HepG2 (cell line): Measurements from ENCODE around the gene OR4D5. TPM values are rescaled to one million over a fixed set of nuclear protein-coding genes. Genes with fewer than 3 reads are reported as not detected.

ENCODE experiments used
- ATAC-seq: fragments of 200-7000 bp; cut with Tn5 transposase; 3 replicates; pipeline ENCODE4 v1.9.1; 2020; ENCODE audit warnings: mild to moderate bottlenecking, moderate library complexity
- BruUV-seq: library from RNA; stranded (reverse); fragments of 400-500 nt; replicated peaks from 2 replicates; lab custom pipeline; 2021; lab: Mats Ljungman, UMichigan
- CTCF ChIA-PET: fragments of 300-600 bp; formaldehyde crosslinking; extraction: SDS; loops from one replicate; lab custom pipeline; 2021; ENCODE audit warnings: low total read pairs, inconsistent platforms, low intra/inter-chr PET ratio; lab: Yijun Ruan, JAX
- POLR2A ChIA-PET: fragments of 350-600 bp; sonication (Branson Sonifier 250); formaldehyde crosslinking; loops from one replicate; lab custom pipeline; 2020; ENCODE audit warnings: antibody characterized with exemption, inconsistent platforms; lab: Yijun Ruan, JAX
- DNase-seq: peaks from one replicate; pipeline ENCODE4 v3.0.0-alpha.2; 2015; ENCODE audit warnings: low spot score
- FAIRE-seq: peaks from 3 replicates; lab custom pipeline; 2011; peaks lifted over from hg19 to GRCh38; lab: Jason Lieb, UNC
- H2AFZ ChIP-seq: one replicate; pipeline ENCODE4 v1.6.1; 2011; ENCODE audit warnings: low read length, inconsistent platforms
- H3K27ac ChIP-seq: fragments of 300-600 bp; 3 replicates; pipeline ENCODE4 v1.8.0; 2011; ENCODE audit warnings: mixed run types, mild to moderate bottlenecking, mixed read lengths, low read length, inconsistent platforms; ENCODE audit not compliant: insufficient read depth; ENCODE audit errors: extremely low read length
- H3K27me3 ChIP-seq, 2 experiments: fragments of 200-600 bp in 1 of 2; 2 replicates in 1 of 2; 3 replicates in 1 of 2; pipeline versions ENCODE4 v1.6.0 to v1.8.0; 2011; ENCODE audit warnings: low read length in 2 of 2, mild to moderate bottlenecking in 2 of 2, moderate library complexity in 2 of 2, inconsistent platforms in 1 of 2; ENCODE audit not compliant: insufficient read depth in 2 of 2, control insufficient read depth in 1 of 2
- H3K36me3 ChIP-seq, 2 experiments: fragments of 200-600 bp in 1 of 2; replicated peaks in 1 of 2; 2 replicates in 1 of 2; 3 replicates in 1 of 2; pipeline versions ENCODE4 v1.5.1 to v1.8.0; 2011; ENCODE audit warnings: low read length in 2 of 2, inconsistent platforms in 1 of 2; ENCODE audit not compliant: insufficient read depth in 2 of 2, control insufficient read depth in 1 of 2
- H3K4me1 ChIP-seq: 2 replicates; pipeline ENCODE4 v1.5.1; 2012; ENCODE audit warnings: low read length, inconsistent platforms; ENCODE audit not compliant: insufficient read depth
- H3K4me2 ChIP-seq: 2 replicates; pipeline ENCODE4 v1.6.0; 2011; ENCODE audit warnings: low read depth, low read length, inconsistent platforms
- H3K4me3 ChIP-seq, 3 experiments: fragments of 200-600 bp in 1 of 3; sonication (generic), shearing (Covaris generic) in 1 of 3; replicated peaks in 1 of 3; 2 replicates each; pipeline ENCODE4 v1.5.1; 2011 to 2016; ENCODE audit warnings: low read length in 3 of 3, inconsistent platforms in 2 of 3, low read depth in 2 of 3, mild to moderate bottlenecking in 2 of 3, control low read depth in 1 of 3, mixed read lengths in 1 of 3; ENCODE audit not compliant: insufficient read depth in 1 of 3
- H3K79me2 ChIP-seq: one replicate; pipeline ENCODE4 v1.6.1; 2011; ENCODE audit warnings: low read length, inconsistent platforms; ENCODE audit not compliant: insufficient read depth
- H3K9ac ChIP-seq: 2 replicates; pipeline ENCODE4 v1.6.0; 2011; ENCODE audit warnings: mild to moderate bottlenecking, low read depth, low read length, inconsistent platforms; ENCODE audit not compliant: insufficient read depth
- H3K9me3 ChIP-seq: 2 replicates; pipeline ENCODE4 v1.5.1; 2012; ENCODE audit warnings: mild to moderate bottlenecking, low read length
- H4K20me1 ChIP-seq: 2 replicates; pipeline ENCODE4 v1.6.0; 2011; ENCODE audit warnings: inconsistent platforms, mild to moderate bottlenecking, low read length, moderate library complexity; ENCODE audit not compliant: insufficient read depth
- CC2D1A ChIP-seq: sonication (generic); formaldehyde crosslinking; IDR thresholded peaks from 2 replicates; pipeline ENCODE4 v1.8.1; 2023; ENCODE audit warnings: mild to moderate bottlenecking, missing genetic modification reagents
- CEBPB ChIP-seq: IDR thresholded peaks from 2 replicates; pipeline ENCODE4 v1.6.1; 2011; ENCODE audit warnings: low read depth, low read length, improper control_type of control experiment, borderline replicate concordance
- DPF2 ChIP-seq: sonication (generic); formaldehyde crosslinking; IDR thresholded peaks from 2 replicates; pipeline ENCODE4 v1.4.0; 2020; ENCODE audit warnings: mild to moderate bottlenecking, low read depth, missing genetic modification reagents, borderline replicate concordance
- FOXJ3 ChIP-seq: sonication (generic); formaldehyde crosslinking; IDR thresholded peaks from 2 replicates; pipeline ENCODE4 v1.4.0; 2020; ENCODE audit warnings: missing genetic modification reagents, mild to moderate bottlenecking, borderline replicate concordance
- HOXA9 ChIP-seq: sonication (generic); formaldehyde crosslinking; IDR thresholded peaks from 2 replicates; pipeline ENCODE4 v1.8.1; 2022; ENCODE audit warnings: missing genetic modification reagents, mild to moderate bottlenecking, moderate library complexity, borderline replicate concordance
- JUND ChIP-seq: sonication (generic); formaldehyde crosslinking; IDR thresholded peaks from 2 replicates; pipeline ENCODE4 v1.8.0; 2022; ENCODE audit warnings: mild to moderate bottlenecking, missing genetic modification reagents
- NR2F1 ChIP-seq, 2 experiments: fragments of 450-650 bp in 1 of 2; formaldehyde crosslinking in 1 of 2; IDR thresholded peaks; 2 replicates each; pipeline versions ENCODE4 v1.5.0 to v1.6.1; 2016 to 2020; ENCODE audit warnings: mild to moderate bottlenecking in 1 of 2, missing compliant biosample characterization in 1 of 2, missing genetic modification reagents in 1 of 2, moderate library complexity in 1 of 2
- RBM22 ChIP-seq: fragments of 200-400 bp; formaldehyde crosslinking; optimal IDR thresholded peaks from 2 replicates; pipeline ENCODE3; 2017; ENCODE audit warnings: mild to moderate bottlenecking, low read length, moderate library complexity
- SMAD3 ChIP-seq: sonication (generic); formaldehyde crosslinking; IDR thresholded peaks from 2 replicates; pipeline ENCODE4 v1.4.0; 2020; ENCODE audit warnings: missing genetic modification reagents
- SOX5 ChIP-seq: IDR thresholded peaks from 2 replicates; pipeline ENCODE4 v1.6.1; 2016; ENCODE audit warnings: borderline replicate concordance
- SUZ12 ChIP-seq: fragments of 150-350 bp; IDR thresholded peaks from 2 replicates; pipeline ENCODE4 v1.6.1; 2014; ENCODE audit warnings: low read depth, low read length
- THYN1 ChIP-seq: sonication (generic); formaldehyde crosslinking; IDR thresholded peaks from 2 replicates; pipeline ENCODE4 v1.8.1; 2023; ENCODE audit warnings: low read depth, mild to moderate bottlenecking, moderate library complexity, missing genetic modification reagents, borderline replicate concordance
- XBP1 ChIP-seq: sonication (generic); formaldehyde crosslinking; IDR thresholded peaks from 2 replicates; pipeline ENCODE4 v1.5.0; 2020; ENCODE audit warnings: missing genetic modification reagents
- ZNF225 ChIP-seq: sonication (generic); formaldehyde crosslinking; IDR thresholded peaks from 2 replicates; pipeline ENCODE4 v1.4.0; 2020; ENCODE audit warnings: mild to moderate bottlenecking, missing genetic modification reagents
- ZNF615 ChIP-seq: sonication (generic); formaldehyde crosslinking; IDR thresholded peaks from 2 replicates; pipeline ENCODE4 v1.5.0; 2020; ENCODE audit warnings: mild to moderate bottlenecking, missing genetic modification reagents, borderline replicate concordance
- ZNF674 ChIP-seq: sonication (generic); formaldehyde crosslinking; IDR thresholded peaks from 2 replicates; pipeline ENCODE4 v1.5.0; 2020; ENCODE audit warnings: low read depth, mild to moderate bottlenecking, missing genetic modification reagents
- WGBS: methylation state at CpG from one replicate; pipeline ENCODE4 v1.1.6; 2017; ENCODE audit warnings: low lambda C conversion rate; 5-methylcytosine and 5-hydroxymethylcytosine counted together
- in situ Hi-C: cut with HindIII; loops from 2 replicates; pipeline ENCODE4 v1.10.0; 2017; ENCODE audit warnings: low pct_unique_long_range_greater_than_20kb; ENCODE audit not compliant: extremely low pct_ligation_motif_present
- intact Hi-C: fragments of 100-400 bp; cut with micrococcal nuclease; formaldehyde crosslinking; loops from one replicate; pipeline ENCODE4 v1.10.0; 2022; ENCODE audit not compliant: unreplicated experiment
- polyA plus RNA-seq, 8 experiments: library from polyadenylated mRNA; depleted of rRNA in 3 of 8; stranded (reverse) in 7 of 8; unstranded in 1 of 8; fragments of >200 nt; fragmentation: Illumina TruSeq in 4 of 8; extraction: Trizol in 4 of 8; gene quantifications; 2 replicates each; pipeline versions ENCODE4 v1.2.1 to v1.2.3, GENCODE V29; 2011 to 2016; ENCODE audit warnings: low read depth in 4 of 8, missing spikeins in 1 of 8, mixed read lengths in 1 of 8; ENCODE audit not compliant: insufficient read depth in 1 of 8
- total RNA-seq, 5 experiments: library from RNA; depleted of rRNA; stranded (reverse); fragments of >200 nt; fragmentation: Illumina TruSeq; extraction: Trizol; gene quantifications; 2 replicates each; pipeline ENCODE4 v1.2.3, GENCODE V29; 2016; ENCODE audit warnings: low read depth in 1 of 5
- TF ChIP-seq, protein P1 (sequence below): sonication (generic); formaldehyde crosslinking; IDR thresholded peaks from 2 replicates; pipeline ENCODE4 v1.4.0; 2020; ENCODE audit warnings: missing genetic modification reagents
- TF ChIP-seq, protein P2 (sequence below): sonication (generic); formaldehyde crosslinking; IDR thresholded peaks from 2 replicates; pipeline ENCODE4 v1.4.0; 2020; ENCODE audit warnings: missing genetic modification reagents, borderline replicate concordance

Gene OR4D5
- total and polyA plus RNA-seq, 2 of the 13 experiments (the other 11 are each of a cell fraction or from before 2014, with no cell fraction given) = not detected

DNA sequence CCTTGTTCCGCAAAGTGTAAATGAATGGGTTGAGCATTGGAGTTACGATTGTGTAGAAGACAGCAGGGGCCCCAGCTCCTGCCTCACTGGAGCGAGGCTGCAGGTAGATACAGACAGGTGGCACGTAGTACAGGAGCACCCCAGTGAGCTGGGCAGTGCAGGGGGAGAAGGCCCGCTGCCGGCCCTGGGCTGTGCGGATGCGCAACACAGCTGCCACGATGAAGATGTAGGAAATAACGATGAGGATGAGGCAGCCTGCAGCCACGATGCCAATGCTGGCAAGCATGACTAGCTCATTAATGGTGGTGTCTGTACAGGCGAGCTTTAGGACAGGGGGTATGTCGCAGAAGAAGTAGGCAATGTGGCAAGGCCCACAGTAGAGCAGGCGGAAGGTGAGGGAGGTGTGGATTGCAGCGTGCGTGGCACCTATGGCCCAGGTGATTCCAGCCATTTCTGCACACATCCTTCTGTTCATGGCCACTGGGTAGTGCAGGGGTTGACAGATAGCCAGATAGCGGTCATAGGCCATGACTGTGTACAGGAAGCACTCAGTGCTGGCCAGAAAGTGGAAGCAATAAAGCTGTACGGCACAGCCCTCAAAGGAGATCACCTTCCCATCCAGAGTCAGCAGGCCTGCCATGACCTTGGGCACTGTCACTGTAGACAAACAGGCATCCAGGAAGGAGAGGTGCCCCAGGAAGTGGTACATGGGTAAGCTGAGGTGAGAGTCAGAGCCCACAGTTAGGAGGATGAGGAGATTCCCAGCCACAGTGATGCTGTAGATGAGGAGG is 37.5 kb downstream of the OR4D5 start:
- 0 out of 2 replicates have a peak, but pooled peaks cover 7% of the 10 kb centered on the region for H3K9me3 ChIP-seq
- ChIA-PET POLR2A (no interaction called here), CTCF (no interaction called here)
- intact Hi-C loops = no loop called here
- no peak overlapping the region for H3K4me2 ChIP-seq
- in situ Hi-C loops = no loop called here
- no peak for TF ChIP-seq HOXA9 (CRISPR knock-in tag)
- TF ChIP-seq RBM22 = no peak
- TF ChIP-seq DPF2 = no peak
- TF ChIP-seq CEBPB = no peak
- no peak for TF ChIP-seq SMAD3 (CRISPR knock-in tag)
- TF ChIP-seq SOX5 = no peak
- no peak for TF ChIP-seq NR2F1 (CRISPR knock-in tag; IDR thresholded peaks at IDR 0.05)
- TF ChIP-seq ZNF615 (CRISPR knock-in tag) = no peak
- no peak for TF ChIP-seq SUZ12
- no peak for TF ChIP-seq THYN1 (CRISPR knock-in tag)
- TF ChIP-seq ZNF674 (CRISPR knock-in tag) = no peak
- TF ChIP-seq JUND (CRISPR knock-in tag) = no peak
- no peak for TF ChIP-seq FOXJ3 (CRISPR knock-in tag)
- no peak for TF ChIP-seq CC2D1A
- no peak for TF ChIP-seq XBP1 (CRISPR knock-in tag)
- TF ChIP-seq, protein P1, sequence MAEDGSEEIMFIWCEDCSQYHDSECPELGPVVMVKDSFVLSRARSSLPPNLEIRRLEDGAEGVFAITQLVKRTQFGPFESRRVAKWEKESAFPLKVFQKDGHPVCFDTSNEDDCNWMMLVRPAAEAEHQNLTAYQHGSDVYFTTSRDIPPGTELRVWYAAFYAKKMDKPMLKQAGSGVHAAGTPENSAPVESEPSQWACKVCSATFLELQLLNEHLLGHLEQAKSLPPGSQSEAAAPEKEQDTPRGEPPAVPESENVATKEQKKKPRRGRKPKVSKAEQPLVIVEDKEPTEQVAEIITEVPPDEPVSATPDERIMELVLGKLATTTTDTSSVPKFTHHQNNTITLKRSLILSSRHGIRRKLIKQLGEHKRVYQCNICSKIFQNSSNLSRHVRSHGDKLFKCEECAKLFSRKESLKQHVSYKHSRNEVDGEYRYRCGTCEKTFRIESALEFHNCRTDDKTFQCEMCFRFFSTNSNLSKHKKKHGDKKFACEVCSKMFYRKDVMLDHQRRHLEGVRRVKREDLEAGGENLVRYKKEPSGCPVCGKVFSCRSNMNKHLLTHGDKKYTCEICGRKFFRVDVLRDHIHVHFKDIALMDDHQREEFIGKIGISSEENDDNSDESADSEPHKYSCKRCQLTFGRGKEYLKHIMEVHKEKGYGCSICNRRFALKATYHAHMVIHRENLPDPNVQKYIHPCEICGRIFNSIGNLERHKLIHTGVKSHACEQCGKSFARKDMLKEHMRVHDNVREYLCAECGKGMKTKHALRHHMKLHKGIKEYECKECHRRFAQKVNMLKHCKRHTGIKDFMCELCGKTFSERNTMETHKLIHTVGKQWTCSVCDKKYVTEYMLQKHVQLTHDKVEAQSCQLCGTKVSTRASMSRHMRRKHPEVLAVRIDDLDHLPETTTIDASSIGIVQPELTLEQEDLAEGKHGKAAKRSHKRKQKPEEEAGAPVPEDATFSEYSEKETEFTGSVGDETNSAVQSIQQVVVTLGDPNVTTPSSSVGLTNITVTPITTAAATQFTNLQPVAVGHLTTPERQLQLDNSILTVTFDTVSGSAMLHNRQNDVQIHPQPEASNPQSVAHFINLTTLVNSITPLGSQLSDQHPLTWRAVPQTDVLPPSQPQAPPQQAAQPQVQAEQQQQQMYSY (CRISPR knock-in tag) = no peak
- no peak for TF ChIP-seq ZNF225
- TF ChIP-seq, protein P2, sequence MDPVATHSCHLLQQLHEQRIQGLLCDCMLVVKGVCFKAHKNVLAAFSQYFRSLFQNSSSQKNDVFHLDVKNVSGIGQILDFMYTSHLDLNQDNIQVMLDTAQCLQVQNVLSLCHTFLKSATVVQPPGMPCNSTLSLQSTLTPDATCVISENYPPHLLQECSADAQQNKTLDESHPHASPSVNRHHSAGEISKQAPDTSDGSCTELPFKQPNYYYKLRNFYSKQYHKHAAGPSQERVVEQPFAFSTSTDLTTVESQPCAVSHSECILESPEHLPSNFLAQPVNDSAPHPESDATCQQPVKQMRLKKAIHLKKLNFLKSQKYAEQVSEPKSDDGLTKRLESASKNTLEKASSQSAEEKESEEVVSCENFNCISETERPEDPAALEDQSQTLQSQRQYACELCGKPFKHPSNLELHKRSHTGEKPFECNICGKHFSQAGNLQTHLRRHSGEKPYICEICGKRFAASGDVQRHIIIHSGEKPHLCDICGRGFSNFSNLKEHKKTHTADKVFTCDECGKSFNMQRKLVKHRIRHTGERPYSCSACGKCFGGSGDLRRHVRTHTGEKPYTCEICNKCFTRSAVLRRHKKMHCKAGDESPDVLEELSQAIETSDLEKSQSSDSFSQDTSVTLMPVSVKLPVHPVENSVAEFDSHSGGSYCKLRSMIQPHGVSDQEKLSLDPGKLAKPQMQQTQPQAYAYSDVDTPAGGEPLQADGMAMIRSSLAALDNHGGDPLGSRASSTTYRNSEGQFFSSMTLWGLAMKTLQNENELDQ (CRISPR knock-in tag) = no peak
- H3K27me3 ChIP-seq = no peaks in the 10 kb centered on the region
- DNase-seq = no peak
- H3K27ac ChIP-seq = no peak overlapping the region
- no peak overlapping the region for H2AFZ ChIP-seq
- H3K9ac ChIP-seq = no peak overlapping the region
- no peak for FAIRE-seq
- 32% methylated on average over 18 of the region's 18 CpGs for WGBS
- H3K4me3 ChIP-seq = no peak overlapping the region
- no peak for ATAC-seq
- H3K36me3 ChIP-seq = no peaks in the 10 kb centered on the region
- no peaks in the 10 kb centered on the region for H3K79me2 ChIP-seq
- H3K4me1 ChIP-seq = no peaks in the 10 kb centered on the region
- no peaks in the 10 kb centered on the region for H4K20me1 ChIP-seq
- BruUV-seq = no TSS peak
